CD14-positive monocyte (primary cell): ENCODE measurements around the gene NKAPL. TPM values are rescaled to one million over a fixed set of nuclear protein-coding genes. Genes with fewer than 3 reads are reported as not detected.

Source experiments
- DNase-seq, 3 donors: peaks; one replicate each; pipeline ENCODE4 v3.0.0-alpha.2; 2011 to 2022
- H2AFZ ChIP-seq: 2 replicates; pipeline ENCODE4 v1.6.0; 2012; ENCODE audit warnings: mild to moderate bottlenecking, low read depth, low read length, inconsistent platforms; ENCODE audit not compliant: insufficient read depth, poor library complexity, severe bottlenecking
- H3K27ac ChIP-seq, 2 donors: 1 replicate in 1 of 2; 2 replicates in 1 of 2; pipeline ENCODE4 v1.5.1; 2012 to 2013; ENCODE audit warnings: low read length in 2 of 2, control low read depth in 1 of 2, inconsistent platforms in 1 of 2, low read depth in 1 of 2, mild to moderate bottlenecking in 1 of 2
- H3K27me3 ChIP-seq, 2 donors: one replicate each; pipeline versions ENCODE4 v1.6.0 to v1.6.1; 2011 to 2013; ENCODE audit warnings: low read length in 2 of 2; ENCODE audit not compliant: control insufficient read depth in 2 of 2, insufficient read depth in 2 of 2
- H3K36me3 ChIP-seq, 2 donors: replicated peaks in 1 of 2; 1 replicate in 1 of 2; 2 replicates in 1 of 2; pipeline versions ENCODE4 v1.5.1 to v1.6.1; 2012 to 2013; ENCODE audit warnings: low read length in 2 of 2, control low read depth in 1 of 2, inconsistent platforms in 1 of 2, mild to moderate bottlenecking in 1 of 2; ENCODE audit not compliant: insufficient read depth in 2 of 2, control insufficient read depth in 1 of 2
- H3K4me1 ChIP-seq, 2 donors: 1 replicate in 1 of 2; 2 replicates in 1 of 2; pipeline versions ENCODE4 v1.5.1 to v1.6.1; 2012 to 2013; ENCODE audit warnings: low read length in 2 of 2, control low read depth in 1 of 2, inconsistent platforms in 1 of 2, mild to moderate bottlenecking in 1 of 2, moderate library complexity in 1 of 2; ENCODE audit not compliant: insufficient read depth in 2 of 2, control insufficient read depth in 1 of 2
- H3K4me2 ChIP-seq: replicated peaks from 2 replicates; pipeline ENCODE3; 2012; ENCODE audit warnings: low read length, moderate library complexity, mild to moderate bottlenecking; ENCODE audit not compliant: poor library complexity, severe bottlenecking; ENCODE audit errors: extremely low read depth
- H3K4me3 ChIP-seq, 3 experiments: fragments of 200-600 bp in 1 of 3; sonication (generic) in 1 of 3; replicated peaks in 1 of 3; 1 replicate in 2 of 3; 2 replicates in 1 of 3; pipeline ENCODE4 v1.5.1; 2011 to 2013; ENCODE audit warnings: low read length in 3 of 3, mild to moderate bottlenecking in 3 of 3, control low read depth in 2 of 3, low read depth in 2 of 3, inconsistent platforms in 1 of 3, moderate library complexity in 1 of 3
- H3K79me2 ChIP-seq: 2 replicates; pipeline ENCODE4 v1.6.0; 2012; ENCODE audit warnings: mild to moderate bottlenecking, control low read depth, inconsistent platforms, low read length, moderate library complexity; ENCODE audit not compliant: insufficient read depth
- H3K9ac ChIP-seq: 2 replicates; pipeline ENCODE4 v1.6.0; 2017; ENCODE audit warnings: low read length, mild to moderate bottlenecking; ENCODE audit not compliant: insufficient read depth, poor library complexity, severe bottlenecking
- H3K9me3 ChIP-seq, 2 donors: replicated peaks in 1 of 2; 1 replicate in 1 of 2; 2 replicates in 1 of 2; pipeline versions ENCODE4 v1.5.1 to v1.6.1; 2012 to 2013; ENCODE audit warnings: low read length in 2 of 2, control low read depth in 1 of 2; ENCODE audit not compliant: control insufficient read depth in 1 of 2, insufficient read depth in 1 of 2
- H4K20me1 ChIP-seq: 2 replicates; pipeline ENCODE4 v1.6.0; 2012; ENCODE audit warnings: mild to moderate bottlenecking, low read length, control low read depth, moderate library complexity; ENCODE audit not compliant: insufficient read depth
- H3K27ac Mint-ChIP-seq, 7 donors: one replicate each; pipeline ENCODE4 v1.8.0; 2020; ENCODE audit warnings: mild to moderate bottlenecking in 7 of 7, mixed read lengths in 7 of 7, moderate library complexity in 6 of 7, inconsistent platforms in 2 of 7
- H3K27me3 Mint-ChIP-seq, 3 donors: one replicate each; pipeline ENCODE4 v1.8.0; 2021 to 2022; ENCODE audit warnings: low read depth in 3 of 3, mild to moderate bottlenecking in 3 of 3, mixed read lengths in 3 of 3, moderate library complexity in 3 of 3, inconsistent platforms in 1 of 3
- H3K36me3 Mint-ChIP-seq, 2 donors: one replicate each; pipeline ENCODE4 v1.8.0; 2020; ENCODE audit warnings: mixed read lengths in 2 of 2, inconsistent platforms in 1 of 2, mild to moderate bottlenecking in 1 of 2
- H3K4me1 Mint-ChIP-seq: one replicate; pipeline ENCODE4 v1.8.0; 2020; ENCODE audit warnings: mild to moderate bottlenecking, mixed read lengths
- H3K4me3 Mint-ChIP-seq, 2 donors: one replicate each; pipeline ENCODE4 v1.8.0; 2020; ENCODE audit warnings: mild to moderate bottlenecking in 2 of 2, mixed read lengths in 2 of 2, moderate library complexity in 1 of 2
- H3K9me3 Mint-ChIP-seq, 7 donors: one replicate each; pipeline ENCODE4 v1.8.0; 2020 to 2022; ENCODE audit warnings: mixed read lengths in 7 of 7, mild to moderate bottlenecking in 6 of 7, moderate library complexity in 6 of 7, inconsistent platforms in 2 of 7
- CTCF ChIP-seq: fragments of 200-600 bp; IDR thresholded peaks from one replicate; pipeline ENCODE4 v1.8.0; 2022; ENCODE audit warnings: antibody characterized with exemption, mild to moderate bottlenecking
- WGBS: methylation state at CpG from one replicate; pipeline ENCODE4 v1.1.5; 2013; ENCODE audit warnings: missing lambda C conversion rate; ENCODE audit not compliant: insufficient coverage; 5-methylcytosine and 5-hydroxymethylcytosine counted together
- intact Hi-C, 2 donors: fragments of 100-400 bp; cut with micrococcal nuclease; formaldehyde crosslinking; loops; one replicate each; pipeline versions ENCODE4 v1.15.0 to v1.15.1; 2023
- polyA plus RNA-seq, 3 donors: library from polyadenylated mRNA; depleted of rRNA in 1 of 3; unstranded in 2 of 3; stranded (reverse) in 1 of 3; fragments of 300-500 nt in 2 of 3; fragments of >200 nt in 1 of 3; fragmentation: Illumina TruSeq in 2 of 3; gene quantifications; 1 replicate in 2 of 3; 2 replicates in 1 of 3; pipeline ENCODE4 v1.2.3, GENCODE V29; 2012 to 2021

The NKAPL gene
- polyA plus RNA-seq, 3 donors, result 0.12 to 1.1 (median 0.94) TPM

GRCh38 chr6:28291573-28291972, 32.5 kb downstream of the NKAPL start:
- Histone ChIP-seq H3K79me2 (no peaks in the 10 kb centered on the region), H3K9me3 (no peaks in the 10 kb centered on the region), H3K4me3 (no peak overlapping the region), H3K9ac (no peak overlapping the region), H4K20me1 (no peaks in the 10 kb centered on the region), H2AFZ (no peak overlapping the region), H3K36me3 (no peaks in the 10 kb centered on the region), H3K27me3 (no peaks in the 10 kb centered on the region), H3K27ac (no peak overlapping the region), H3K4me2 (no peak overlapping the region), H3K4me1 (no peaks in the 10 kb centered on the region)
- Mint-ChIP-seq H3K4me3 (no peak overlapping the region), H3K36me3 (peaks cover 9 to 13% of the 10 kb centered on the region in 2 donors), H3K27me3 (peaks cover 0 to 4% (median 0%) of the 10 kb centered on the region in 3 donors), H3K9me3 (peaks cover 0 to 6% (median 3%) of the 10 kb centered on the region in 7 donors), H3K4me1 (no peaks in the 10 kb centered on the region), H3K27ac (no peak overlapping the region)
- TF ChIP-seq CTCF, result no peak
- no peak for DNase-seq
- intact Hi-C loops, result no loop called here

GRCh38 chr6:28295326-28295725, 36.2 kb downstream of the NKAPL start:
- Histone ChIP-seq H3K79me2 (no peaks in the 10 kb centered on the region), H4K20me1 (no peaks in the 10 kb centered on the region), H3K9ac (no peak overlapping the region), H3K27ac (no peak overlapping the region), H3K9me3 (no peaks in the 10 kb centered on the region), H3K36me3 (no peaks in the 10 kb centered on the region), H3K4me2 (no peak overlapping the region), H3K27me3 (no peaks in the 10 kb centered on the region), H3K4me1 (no peaks in the 10 kb centered on the region), H2AFZ (no peak overlapping the region), H3K4me3 (no peak overlapping the region)
- Mint-ChIP-seq H3K36me3 (peaks cover 2 to 3% of the 10 kb centered on the region in 2 donors), H3K27ac (no peak overlapping the region), H3K27me3 (peaks cover 0 to 2% (median 0%) of the 10 kb centered on the region in 3 donors), H3K4me3 (no peak overlapping the region), H3K9me3 (peaks cover 0 to 5% (median 2%) of the 10 kb centered on the region in 7 donors), H3K4me1 (no peaks in the 10 kb centered on the region)
- TF ChIP-seq CTCF, result no peak
- DNase-seq, result no peak
- intact Hi-C loops, result no loop called here
- no CpG with 5 or more reads among the region's 5 CpGs for WGBS
